Lower lobe of right lung (tissue), 2 donors: ENCODE data around the gene COL8A2. TPM values are rescaled to one million over a fixed set of nuclear protein-coding genes. Genes with fewer than 3 reads are reported as not detected.

Experiments
- ATAC-seq, 2 donors: fragments of 200-7000 bp; cut with Tn5 transposase; one replicate each; pipeline ENCODE4 v1.9.1; 2020 to 2022; ENCODE audit warnings: mild to moderate bottlenecking in 2 of 2, moderate library complexity in 2 of 2
- DNase-seq: peaks from one replicate; pipeline ENCODE4 v3.0.0-alpha.2; 2020
- H3K27ac ChIP-seq: fragments of 200-600 bp; one replicate; pipeline ENCODE4 v1.8.0; 2022
- H3K27me3 ChIP-seq: fragments of 200-600 bp; one replicate; pipeline ENCODE4 v1.8.0; 2022; ENCODE audit warnings: low read depth
- H3K36me3 ChIP-seq: fragments of 200-600 bp; one replicate; pipeline ENCODE4 v1.8.0; 2022; ENCODE audit warnings: mild to moderate bottlenecking
- H3K4me1 ChIP-seq: fragments of 200-600 bp; one replicate; pipeline ENCODE4 v1.8.0; 2022
- H3K4me3 ChIP-seq: fragments of 200-600 bp; one replicate; pipeline ENCODE4 v1.8.0; 2022; ENCODE audit warnings: mild to moderate bottlenecking
- H3K9me3 ChIP-seq: fragments of 200-600 bp; one replicate; pipeline ENCODE4 v1.8.0; 2022
- intact Hi-C: fragments of 100-400 bp; cut with DNase I; formaldehyde crosslinking; loops from one replicate; pipeline ENCODE4 v1.11.0; 2022
- total RNA-seq: library from RNA; stranded (reverse); fragmentation: NEBNext Ultra II Directional; extraction: Animal tissue kit (Norgen Biotek cat#: 25700); gene quantifications from one replicate; pipeline ENCODE4 v1.2.1, GENCODE V29; 2021
- TF ChIP-seq, protein P1 (sequence below): fragments of 200-600 bp; IDR thresholded peaks from one replicate; pipeline ENCODE4 v1.8.0; 2022; ENCODE audit warnings: antibody characterized with exemption, mild to moderate bottlenecking
- donor health status: DM: no; HTN: yes; CAD: no; lungs with severe emphysema.

The COL8A2 gene
- total RNA-seq, 1 donor from 2014 or later, result 24.4 TPM

DNA sequence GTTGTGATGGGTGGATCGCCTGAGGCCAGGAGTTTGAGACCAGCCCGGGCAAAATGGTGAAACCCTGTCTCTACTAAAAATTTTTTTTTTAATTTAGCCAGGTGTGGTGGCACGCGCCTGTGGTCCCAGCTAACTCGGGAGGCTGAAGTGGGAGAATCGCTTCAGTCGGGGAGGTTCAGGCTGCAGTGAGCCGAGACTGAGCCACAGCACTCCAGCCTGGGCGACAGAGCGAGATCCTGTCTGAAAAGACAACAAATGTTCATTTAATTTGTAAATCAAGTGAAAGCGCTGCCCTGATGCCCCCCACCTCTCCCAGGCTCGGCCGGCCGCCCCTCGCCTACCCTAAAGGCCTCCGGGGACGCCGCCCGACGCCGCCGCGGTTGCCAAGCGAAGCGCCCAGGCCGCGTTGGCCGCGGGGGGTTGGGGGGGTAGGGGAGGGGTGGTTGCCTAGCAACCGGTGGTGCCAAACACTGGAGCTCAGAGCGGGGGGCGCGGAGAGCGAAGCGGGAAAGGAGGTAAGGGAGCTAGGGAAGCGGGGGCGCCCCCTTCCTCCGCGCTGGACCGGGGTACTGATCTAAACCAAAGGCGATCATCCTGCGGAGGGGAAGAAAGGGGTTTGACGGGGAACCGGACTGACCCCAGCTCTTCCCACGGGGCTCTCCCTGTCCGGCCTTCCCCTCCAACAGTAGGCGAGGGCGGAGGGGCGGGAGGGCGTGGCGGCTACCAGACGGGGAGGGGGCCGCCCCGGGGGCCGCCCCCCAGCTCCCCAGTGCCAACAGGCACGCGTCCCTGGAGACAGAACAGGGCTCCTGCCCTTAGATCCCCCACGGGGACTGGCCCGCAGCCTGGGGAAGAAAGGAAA lies 41.2 kb downstream of the COL8A2 start, which contains the start of gene TEKT2:
Gene TEKT2 (plus strand): TSS at position 460 of the 862 bp plus-strand sequence. CDS start 828 bp downstream, outside the sequence.
- TF ChIP-seq, protein P1, sequence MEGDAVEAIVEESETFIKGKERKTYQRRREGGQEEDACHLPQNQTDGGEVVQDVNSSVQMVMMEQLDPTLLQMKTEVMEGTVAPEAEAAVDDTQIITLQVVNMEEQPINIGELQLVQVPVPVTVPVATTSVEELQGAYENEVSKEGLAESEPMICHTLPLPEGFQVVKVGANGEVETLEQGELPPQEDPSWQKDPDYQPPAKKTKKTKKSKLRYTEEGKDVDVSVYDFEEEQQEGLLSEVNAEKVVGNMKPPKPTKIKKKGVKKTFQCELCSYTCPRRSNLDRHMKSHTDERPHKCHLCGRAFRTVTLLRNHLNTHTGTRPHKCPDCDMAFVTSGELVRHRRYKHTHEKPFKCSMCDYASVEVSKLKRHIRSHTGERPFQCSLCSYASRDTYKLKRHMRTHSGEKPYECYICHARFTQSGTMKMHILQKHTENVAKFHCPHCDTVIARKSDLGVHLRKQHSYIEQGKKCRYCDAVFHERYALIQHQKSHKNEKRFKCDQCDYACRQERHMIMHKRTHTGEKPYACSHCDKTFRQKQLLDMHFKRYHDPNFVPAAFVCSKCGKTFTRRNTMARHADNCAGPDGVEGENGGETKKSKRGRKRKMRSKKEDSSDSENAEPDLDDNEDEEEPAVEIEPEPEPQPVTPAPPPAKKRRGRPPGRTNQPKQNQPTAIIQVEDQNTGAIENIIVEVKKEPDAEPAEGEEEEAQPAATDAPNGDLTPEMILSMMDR, result no peak
- DNase-seq (no peak), ATAC-seq (peak; percentile 5 to 34)
- peak within 1 kb of the TSS; percentile 54 for H3K4me3 ChIP-seq
- H3K9me3 ChIP-seq, result no peaks in the 10 kb centered on the region
- peaks cover 17% of the 10 kb centered on the region for H3K4me1 ChIP-seq
- intact Hi-C loops, result no loop called here
- H3K27ac ChIP-seq, result peak within 1 kb of the TSS; percentile 11
- no peaks in the 10 kb centered on the region for H3K36me3 ChIP-seq
- H3K27me3 ChIP-seq, result peaks cover 14% of the 10 kb centered on the region

DNA sequence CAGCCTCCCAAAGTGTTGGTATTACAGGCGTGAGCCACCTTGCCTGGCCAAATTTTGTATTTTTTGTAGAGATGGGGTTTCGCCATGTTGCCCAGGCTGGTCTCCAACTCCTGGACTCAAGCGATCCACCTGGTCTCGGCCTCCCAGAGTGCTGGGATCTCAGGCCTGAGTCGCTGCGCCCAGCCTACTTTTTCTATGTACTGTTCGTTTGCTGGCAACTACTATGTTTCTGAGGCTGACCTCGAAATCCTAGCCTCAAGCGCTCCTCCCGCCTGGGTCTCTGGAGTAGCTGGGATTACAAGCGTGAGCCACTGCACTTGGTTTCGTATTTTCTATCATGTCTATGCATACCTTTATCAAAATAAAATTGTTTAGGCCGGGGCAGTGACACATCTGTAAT lies 41.8 kb downstream of the COL8A2 start:
- TF ChIP-seq, protein P1, result no peak
- Histone ChIP-seq H3K9me3 (no peaks in the 10 kb centered on the region), H3K4me1 (peaks cover 14% of the 10 kb centered on the region), H3K27ac (no peak overlapping the region), H3K27me3 (peaks cover 14% of the 10 kb centered on the region), H3K36me3 (no peaks in the 10 kb centered on the region), H3K4me3 (no peak overlapping the region)
- intact Hi-C loops, result no loop called here
- ATAC-seq, result no peak
- DNase-seq, result no peak

DNA sequence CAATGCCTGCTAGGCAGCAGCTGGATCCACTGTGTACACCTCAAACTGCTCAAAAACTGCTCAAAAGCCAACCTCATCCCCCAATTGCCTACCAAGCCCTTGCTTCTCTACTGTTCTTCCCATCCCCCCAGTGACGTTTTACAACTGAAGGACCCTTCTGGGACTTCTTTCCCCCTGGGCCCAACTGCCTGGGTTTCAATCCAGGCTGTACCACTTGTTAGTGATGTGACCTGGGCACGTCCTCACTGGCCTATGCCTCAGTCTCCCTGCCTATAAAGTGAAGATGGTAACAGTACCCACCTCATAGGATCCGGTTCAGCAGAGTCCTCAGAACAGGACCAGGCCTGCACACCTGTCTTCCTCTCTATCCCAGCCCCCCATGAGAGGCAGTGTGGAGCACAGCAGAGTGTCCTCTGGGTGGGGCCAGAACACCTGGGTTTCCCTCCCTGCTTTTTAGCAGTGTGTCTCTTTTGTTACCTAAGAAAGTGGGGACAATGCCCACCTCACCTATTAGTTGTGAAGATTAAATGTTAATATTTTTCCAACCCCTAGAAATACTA lies 43.0 kb downstream of the COL8A2 start:
- TF ChIP-seq, protein P1, result no peak
- intact Hi-C loops, result no loop called here
- H3K27me3 ChIP-seq, result peaks cover 14% of the 10 kb centered on the region
- no peaks in the 10 kb centered on the region for H3K9me3 ChIP-seq
- H3K36me3 ChIP-seq, result no peaks in the 10 kb centered on the region
- peaks cover 12% of the 10 kb centered on the region for H3K4me1 ChIP-seq
- H3K27ac ChIP-seq, result no peak overlapping the region
- no peak overlapping the region for H3K4me3 ChIP-seq
- DNase-seq (no peak), ATAC-seq (no peak)

DNA sequence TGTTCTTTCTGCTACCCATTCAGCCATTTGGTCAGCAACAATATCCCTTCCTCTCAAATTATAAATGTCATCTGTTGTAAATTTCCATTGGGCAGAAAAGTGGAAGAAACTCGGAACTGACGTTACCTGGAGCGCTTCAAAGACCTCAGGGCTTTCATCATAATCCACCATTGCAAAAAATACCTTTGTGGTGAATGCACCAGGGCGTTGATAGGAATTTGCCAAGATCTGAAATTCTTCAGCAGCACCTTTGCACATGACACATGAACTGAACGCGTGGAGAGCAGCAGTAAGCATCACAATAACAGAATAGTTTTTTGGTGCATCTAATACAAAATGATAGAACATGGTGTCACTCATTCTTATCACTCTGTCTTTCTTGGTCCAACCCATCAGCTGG lies 44.2 kb downstream of the COL8A2 start:
- intact Hi-C loops, result no loop called here
- Histone ChIP-seq H3K4me1 (peaks cover 12% of the 10 kb centered on the region), H3K27me3 (peaks cover 14% of the 10 kb centered on the region), H3K36me3 (no peaks in the 10 kb centered on the region), H3K4me3 (no peak overlapping the region), H3K9me3 (no peaks in the 10 kb centered on the region), H3K27ac (no peak overlapping the region)
- no peak for ATAC-seq
- no peak for DNase-seq
- TF ChIP-seq, protein P1, result no peak

DNA sequence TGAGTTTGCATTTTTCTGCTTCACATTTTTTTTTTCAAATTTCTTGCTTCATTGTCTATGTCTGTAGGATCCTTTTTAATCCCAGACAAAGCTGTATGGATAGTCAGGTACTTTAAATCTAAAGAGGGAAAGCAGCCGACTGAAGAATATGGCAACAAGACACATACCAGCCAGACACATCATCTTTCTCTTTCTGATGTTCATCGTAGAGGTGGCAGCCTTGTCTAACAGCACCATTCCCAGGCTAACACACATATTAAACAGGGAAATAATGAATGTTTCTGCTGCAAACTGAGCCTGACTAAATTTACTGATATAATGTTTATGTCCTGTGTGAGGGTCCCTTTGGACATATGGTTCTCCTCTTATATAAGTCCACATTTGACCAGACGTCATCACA lies 44.8 kb downstream of the COL8A2 start:
- Histone ChIP-seq H3K36me3 (no peaks in the 10 kb centered on the region), H3K4me1 (peaks cover 12% of the 10 kb centered on the region), H3K4me3 (no peak overlapping the region), H3K9me3 (no peaks in the 10 kb centered on the region), H3K27me3 (peaks cover 14% of the 10 kb centered on the region), H3K27ac (no peak overlapping the region)
- ATAC-seq, result no peak
- intact Hi-C loops, result no loop called here
- no peak for DNase-seq
- TF ChIP-seq, protein P1, result no peak
